Activated T-cell treated with anti-CD3 and anti-CD28 coated beads, Interleukin-2, amount 50 U/mL, for 24 hours (primary cell): ENCODE measurements around the gene CPA5.

Experiments
- DNase-seq: peaks from one replicate; pipeline ENCODE4 v3.0.0-alpha.2; 2020
- H3K27ac Mint-ChIP-seq: 2 replicates; pipeline ENCODE4 v1.8.0; 2020; ENCODE audit warnings: mild to moderate bottlenecking, mixed read lengths
- H3K27me3 Mint-ChIP-seq: 2 replicates; pipeline ENCODE4 v1.8.0; 2020; ENCODE audit warnings: mixed read lengths
- H3K36me3 Mint-ChIP-seq: 2 replicates; pipeline ENCODE4 v1.8.0; 2020; ENCODE audit warnings: low read depth, mixed read lengths
- H3K4me1 Mint-ChIP-seq: 2 replicates; pipeline ENCODE4 v1.8.0; 2020; ENCODE audit warnings: low read depth, mixed read lengths
- H3K4me3 Mint-ChIP-seq: 2 replicates; pipeline ENCODE4 v1.8.0; 2020; ENCODE audit warnings: mild to moderate bottlenecking, moderate library complexity, mixed read lengths
- H3K9me3 Mint-ChIP-seq: 2 replicates; pipeline ENCODE4 v1.8.0; 2020; ENCODE audit warnings: mixed read lengths

CPA5 gene

GRCh38 chr7:130362251-130362816 lies 17.7 kb downstream of the CPA5 start:
- Mint-ChIP-seq H3K27ac (no peak overlapping the region), H3K4me3 (no peak overlapping the region), H3K9me3 (peaks cover 11% of the 10 kb centered on the region), H3K36me3 (no peaks in the 10 kb centered on the region), H3K27me3 (no peaks in the 10 kb centered on the region), H3K4me1 (peaks cover 30% of the 10 kb centered on the region)
- DNase-seq: no peak

- Mint-ChIP-seq H3K36me3 (no peaks in the 10 kb centered on the region), H3K27ac (peak overlapping the region; percentile 82), H3K4me1 (peaks cover 34% of the 10 kb centered on the region), H3K27me3 (no peaks in the 10 kb centered on the region), H3K4me3 (no peak overlapping the region), H3K9me3 (peaks cover 12% of the 10 kb centered on the region)
- no peak for DNase-seq
Measured at GRCh38 chr7:130363026-130363847, 18.6 kb downstream of the CPA5 start.

- DNase-seq: no peak
- Mint-ChIP-seq H3K27ac (no peak overlapping the region), H3K27me3 (no peaks in the 10 kb centered on the region), H3K4me3 (no peak overlapping the region), H3K4me1 (peaks cover 46% of the 10 kb centered on the region), H3K9me3 (peaks cover 12% of the 10 kb centered on the region), H3K36me3 (no peaks in the 10 kb centered on the region)
Measured at GRCh38 chr7:130364451-130364850, 19.8 kb downstream of the CPA5 start.

GRCh38 chr7:130365088-130365487 lies 20.5 kb downstream of the CPA5 start:
- Mint-ChIP-seq H3K4me1 (peaks cover 52% of the 10 kb centered on the region), H3K27ac (no peak overlapping the region), H3K27me3 (no peaks in the 10 kb centered on the region), H3K36me3 (no peaks in the 10 kb centered on the region), H3K4me3 (no peak overlapping the region), H3K9me3 (peaks cover 11% of the 10 kb centered on the region)
- DNase-seq: no peak

GRCh38 chr7:130365511-130366441 lies 21.2 kb downstream of the CPA5 start:
- Mint-ChIP-seq H3K27me3 (no peaks in the 10 kb centered on the region), H3K4me3 (no peak overlapping the region), H3K36me3 (no peaks in the 10 kb centered on the region), H3K9me3 (peaks cover 6% of the 10 kb centered on the region), H3K4me1 (peaks cover 52% of the 10 kb centered on the region), H3K27ac (no peak overlapping the region)
- DNase-seq: no peak

- Mint-ChIP-seq H3K9me3 (peaks cover 6% of the 10 kb centered on the region), H3K4me3 (no peak overlapping the region), H3K36me3 (no peaks in the 10 kb centered on the region), H3K4me1 (peaks cover 52% of the 10 kb centered on the region), H3K27me3 (no peaks in the 10 kb centered on the region), H3K27ac (no peak overlapping the region)
- DNase-seq: no peak
Measured at GRCh38 chr7:130366564-130366963, 21.9 kb downstream of the CPA5 start.

- peaks cover 52% of the 10 kb centered on the region for H3K4me1 Mint-ChIP-seq
- peak overlapping the region; percentile 41 for H3K27ac Mint-ChIP-seq
- peak overlapping the region; percentile 21 for H3K4me3 Mint-ChIP-seq
- no peaks in the 10 kb centered on the region for H3K36me3 Mint-ChIP-seq
- H3K9me3 Mint-ChIP-seq: peaks cover 6% of the 10 kb centered on the region
- no peaks in the 10 kb centered on the region for H3K27me3 Mint-ChIP-seq
- DNase-seq: peak; percentile 48
Measured at GRCh38 chr7:130367088-130367755, 22.6 kb downstream of the CPA5 start.

GRCh38 chr7:130367836-130368746 lies 23.5 kb downstream of the CPA5 start:
- Mint-ChIP-seq H3K9me3 (peaks cover 6% of the 10 kb centered on the region), H3K36me3 (no peaks in the 10 kb centered on the region), H3K27ac (no peak overlapping the region), H3K4me3 (no peak overlapping the region), H3K27me3 (no peaks in the 10 kb centered on the region), H3K4me1 (peaks cover 50% of the 10 kb centered on the region)
- no peak for DNase-seq

- H3K36me3 Mint-ChIP-seq: no peaks in the 10 kb centered on the region
- peaks cover 42% of the 10 kb centered on the region for H3K4me1 Mint-ChIP-seq
- H3K27me3 Mint-ChIP-seq: no peaks in the 10 kb centered on the region
- H3K4me3 Mint-ChIP-seq: no peak overlapping the region
- no peak for DNase-seq
- H3K27ac Mint-ChIP-seq: peak overlapping the region; percentile 57
- H3K9me3 Mint-ChIP-seq: peaks cover 6% of the 10 kb centered on the region
Measured at GRCh38 chr7:130369110-130369711, 24.6 kb downstream of the CPA5 start.

- no peak overlapping the region for H3K27ac Mint-ChIP-seq
- H3K27me3 Mint-ChIP-seq: no peaks in the 10 kb centered on the region
- H3K4me3 Mint-ChIP-seq: no peak overlapping the region
- no peak for DNase-seq
- H3K36me3 Mint-ChIP-seq: no peaks in the 10 kb centered on the region
- peaks cover 42% of the 10 kb centered on the region for H3K4me1 Mint-ChIP-seq
- peaks cover 6% of the 10 kb centered on the region for H3K9me3 Mint-ChIP-seq
Measured at GRCh38 chr7:130369831-130370550, 25.4 kb downstream of the CPA5 start.

GRCh38 chr7:130371046-130371445 lies 26.4 kb downstream of the CPA5 start:
- Mint-ChIP-seq H3K36me3 (no peaks in the 10 kb centered on the region), H3K9me3 (peaks cover 6% of the 10 kb centered on the region), H3K27me3 (no peaks in the 10 kb centered on the region), H3K4me3 (no peak overlapping the region), H3K4me1 (peaks cover 32% of the 10 kb centered on the region), H3K27ac (no peak overlapping the region)
- DNase-seq: no peak

GRCh38 chr7:130372402-130373165 lies 28.0 kb downstream of the CPA5 start:
- Mint-ChIP-seq H3K27me3 (no peaks in the 10 kb centered on the region), H3K4me1 (peaks cover 20% of the 10 kb centered on the region), H3K36me3 (no peaks in the 10 kb centered on the region), H3K9me3 (peaks cover 10% of the 10 kb centered on the region), H3K4me3 (no peak overlapping the region), H3K27ac (no peak overlapping the region)
- DNase-seq: no peak
